ENCODE measurements around the gene RASSF1. TPM values are rescaled to one million over a fixed set of nuclear protein-coding genes. Genes with fewer than 3 reads are reported as not detected.

RASSF1 gene
- total RNA-seq, 1 donor from 2014 or later: 25.8 TPM

- DNase-seq (ENCODE audit: low spot score): no peak
Observed at GRCh38 chr3:50302095-50303012, 38.3 kb downstream of the RASSF1 start.

GRCh38 chr3:50300681-50301254 lies 39.9 kb downstream of the RASSF1 start:
- no peak for DNase-seq (ENCODE audit: low spot score)

GRCh38 chr3:50299929-50300680 lies 40.5 kb downstream of the RASSF1 start:
- DNase-seq (ENCODE audit: low spot score): peak; percentile 35

GRCh38 chr3:50299638-50299928 lies 41.1 kb downstream of the RASSF1 start:
- no peak for DNase-seq (ENCODE audit: low spot score)

GRCh38 chr3:50298836-50299637 lies 41.6 kb downstream of the RASSF1 start, which contains the start of the genes HYAL3 and NAA80:
Gene HYAL3, minus strand, starts transcription at chr3:50299405. Its CDS starts 3,803 bp downstream, at chr3:50295602.
Gene NAA80, minus strand, starts transcription at chr3:50299405. Its CDS starts 1,942 bp downstream, at chr3:50297463.
- DNase-seq (ENCODE audit: low spot score): peak; percentile 100

- DNase-seq (ENCODE audit: low spot score): no peak
Observed at GRCh38 chr3:50297896-50298725, 42.5 kb downstream of the RASSF1 start.

GRCh38 chr3:50297384-50297775 lies 43.3 kb downstream of the RASSF1 start:
- no peak for DNase-seq (ENCODE audit: low spot score)

GRCh38 chr3:50296721-50297383 lies 43.8 kb downstream of the RASSF1 start:
- DNase-seq (ENCODE audit: low spot score): no peak

- no peak for DNase-seq (ENCODE audit: low spot score)
Observed at GRCh38 chr3:50295553-50296431, 44.8 kb downstream of the RASSF1 start.

GRCh38 chr3:50294492-50295403 lies 45.9 kb downstream of the RASSF1 start:
- DNase-seq (ENCODE audit: low spot score): no peak

- no peak for DNase-seq (ENCODE audit: low spot score)
Observed at GRCh38 chr3:50294089-50294488, 46.5 kb downstream of the RASSF1 start.

- DNase-seq (ENCODE audit: low spot score): no peak
Observed at GRCh38 chr3:50293079-50293801, 47.4 kb downstream of the RASSF1 start.

- peak; percentile 99 for DNase-seq (ENCODE audit: low spot score)
Observed at GRCh38 chr3:50292159-50293078, 48.2 kb downstream of the RASSF1 start, which contains the start of gene IFRD2. Gene IFRD2, minus strand, starts transcription at chr3:50292429. Its CDS starts 155 bp downstream, at chr3:50292274.

- no peak for DNase-seq (ENCODE audit: low spot score)
Observed at GRCh38 chr3:50290161-50290641, 50.4 kb downstream of the RASSF1 start.

- DNase-seq (ENCODE audit: low spot score): no peak
Observed at GRCh38 chr3:50289130-50289529, 51.5 kb downstream of the RASSF1 start.
